Endothelial cell of coronary artery (primary cell): ENCODE data around the gene FXR2. TPM values are rescaled to one million over a fixed set of nuclear protein-coding genes. Genes with fewer than 3 reads are reported as not detected.

Experiments
- total RNA-seq: library from RNA; depleted of rRNA; stranded (reverse); fragments of >200 nt; gene quantifications from 2 replicates; pipeline ENCODE4 v1.2.3, GENCODE V29; 2014

Gene FXR2
- total RNA-seq = 33.2 and 38.3 TPM in 2 replicates

DNA sequence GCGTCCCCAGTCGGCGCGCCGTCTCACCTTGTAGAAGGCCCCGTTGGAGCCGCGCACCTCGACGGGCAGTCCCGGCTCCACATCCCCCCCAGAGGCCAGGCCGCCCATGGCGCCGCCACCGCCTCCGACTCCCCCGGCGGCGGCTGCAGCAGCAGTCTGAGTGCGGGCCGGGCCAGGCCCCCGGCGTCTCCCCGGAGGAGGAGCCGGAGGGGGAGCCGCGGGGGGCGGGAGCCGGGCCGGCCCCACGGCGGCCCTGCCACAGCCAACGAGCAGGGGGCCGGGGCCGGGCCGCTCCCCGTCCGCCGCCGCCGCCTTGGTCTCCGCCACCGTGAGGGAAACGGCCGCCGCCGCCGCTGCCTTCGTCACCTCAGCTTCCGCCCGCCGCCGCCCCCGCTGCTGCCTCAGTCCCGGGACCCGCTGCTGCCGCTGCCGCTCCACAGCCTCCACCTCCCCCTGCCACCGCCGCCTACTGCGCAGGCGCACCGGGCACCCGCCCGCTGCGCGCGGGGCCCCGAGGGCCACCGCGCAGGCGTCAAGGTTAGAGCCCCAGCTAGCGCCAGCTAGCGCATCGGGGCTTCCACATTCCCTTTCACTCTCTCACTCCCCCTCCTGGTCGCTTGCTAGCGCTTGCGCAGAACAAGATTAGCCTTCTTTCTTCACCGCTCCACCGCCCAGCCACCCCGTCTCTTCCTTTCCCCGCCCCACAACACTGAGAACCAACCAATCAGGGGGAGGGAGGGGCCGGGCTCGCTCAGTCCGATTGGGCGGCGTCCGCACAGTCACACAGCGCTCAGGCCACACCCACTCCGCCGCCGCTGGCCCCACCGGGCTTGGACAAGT is at the start of gene FXR2:
FXR2 (minus strand) TSS at position 473 of the 840 bp plus-strand sequence; CDS start at position 108, 365 bp downstream.

DNA sequence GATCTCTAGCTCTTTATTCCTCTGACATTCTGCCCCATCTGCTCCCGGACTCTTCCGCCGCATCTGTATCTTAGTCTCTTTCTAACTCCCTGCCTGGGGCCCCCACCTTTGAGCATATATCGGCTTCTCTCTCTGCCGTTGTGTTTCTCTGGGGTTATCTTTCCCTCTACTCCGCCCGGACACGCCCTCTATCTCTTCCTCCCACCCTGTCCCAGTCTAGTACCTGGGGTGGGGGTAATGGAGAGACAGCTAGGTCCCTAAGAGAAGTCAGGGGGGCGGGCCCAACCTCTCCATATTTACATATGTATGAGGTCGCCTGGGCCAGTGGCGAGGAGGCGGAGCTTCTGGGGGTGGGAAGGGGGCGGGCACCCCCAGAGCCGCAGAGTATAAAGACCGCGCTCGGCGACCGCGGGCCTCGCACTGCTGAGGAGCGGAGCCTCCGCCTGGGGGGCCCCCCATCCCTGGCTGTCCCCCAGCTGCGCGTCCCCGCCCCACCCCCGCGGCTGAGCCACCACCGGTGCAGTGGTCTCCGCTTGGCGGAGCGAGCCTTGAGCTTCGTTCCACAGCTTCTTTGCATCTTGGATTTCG is 35.9 kb upstream of the FXR2 start, which contains the start of gene ATP1B2:
ATP1B2 (plus strand) TSS at position 418 of the 588 bp plus-strand sequence. CDS start 593 bp downstream, outside the sequence.

DNA sequence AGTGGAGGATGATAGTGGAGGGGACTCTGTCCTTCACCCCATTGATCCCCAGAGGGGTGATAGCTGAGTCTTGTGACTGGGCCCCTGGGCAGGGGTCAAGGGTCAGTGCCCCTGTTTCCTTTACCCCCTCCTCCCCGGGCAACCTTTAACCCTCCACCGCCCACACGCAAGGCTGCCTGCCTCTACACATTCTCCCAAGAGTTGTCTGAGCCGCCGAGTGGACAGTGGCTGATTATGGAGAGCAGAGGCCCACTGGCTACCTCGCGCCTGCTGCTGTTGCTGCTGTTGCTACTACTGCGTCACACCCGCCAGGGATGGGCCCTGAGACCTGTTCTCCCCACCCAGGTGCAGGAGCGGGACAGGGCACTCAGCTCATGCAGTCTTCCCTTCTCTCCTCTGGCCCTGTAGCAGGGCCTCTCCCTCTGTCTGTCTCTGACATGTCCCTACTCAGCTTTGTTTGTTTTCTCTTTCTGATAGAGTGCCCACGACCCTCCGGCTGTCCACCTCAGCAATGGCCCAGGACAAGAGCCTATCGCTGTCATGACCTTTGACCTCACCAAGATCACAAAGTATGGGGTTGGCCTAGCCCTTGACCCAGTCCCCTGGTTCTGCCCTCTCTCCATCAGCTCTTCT is 15.4 kb upstream of the FXR2 start, which contains the start of gene SHBG:
SHBG (plus strand) TSS at position 197 of the 633 bp plus-strand sequence; CDS start at position 235, 38 bp downstream.

DNA sequence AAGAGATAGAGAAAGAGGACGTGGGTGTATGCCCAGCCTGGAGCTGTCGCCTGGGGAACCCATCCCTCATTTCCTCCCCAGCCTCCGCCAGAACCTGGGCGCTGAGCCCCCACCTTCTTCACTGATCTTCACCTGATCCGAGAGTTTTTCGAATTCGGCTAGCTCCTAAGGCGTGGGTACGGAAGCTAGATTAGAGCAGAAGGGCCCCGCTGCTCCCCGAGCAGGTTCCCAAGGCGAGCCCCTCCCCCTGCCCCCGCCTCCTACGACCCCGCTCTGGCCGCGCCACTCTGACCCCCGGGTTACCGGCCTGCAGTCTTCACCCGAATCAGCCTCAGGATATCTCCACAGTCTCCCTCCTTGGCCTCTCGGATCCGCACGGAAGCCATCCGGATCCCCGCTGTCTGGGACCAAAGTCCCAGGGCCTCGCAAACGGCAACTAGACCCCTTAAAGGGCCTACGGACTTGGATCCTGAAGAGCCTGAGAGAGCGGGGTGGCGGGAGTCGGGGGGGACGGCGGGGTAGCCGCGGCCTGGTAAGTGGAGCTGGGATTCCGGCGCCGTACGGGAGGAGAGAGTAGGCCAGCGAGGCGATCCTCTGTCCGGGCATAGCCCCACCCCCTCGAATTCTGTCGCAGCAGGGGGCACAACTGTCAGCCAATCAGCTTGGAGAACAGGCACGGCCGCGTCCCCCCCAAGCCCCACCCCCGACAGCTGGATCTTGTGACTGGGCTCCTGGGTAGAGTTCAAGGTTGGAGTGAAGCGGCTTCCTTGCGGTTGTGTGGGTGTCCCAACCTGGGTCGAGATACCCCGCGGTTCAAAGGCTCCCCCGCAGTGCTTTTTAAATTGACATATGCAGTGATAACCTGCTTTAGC is 12.8 kb upstream of the FXR2 start, which contains the start of gene SAT2:
SAT2 (minus strand) TSS at position 572 of the 872 bp plus-strand sequence; CDS start at position 386, 186 bp downstream.

DNA sequence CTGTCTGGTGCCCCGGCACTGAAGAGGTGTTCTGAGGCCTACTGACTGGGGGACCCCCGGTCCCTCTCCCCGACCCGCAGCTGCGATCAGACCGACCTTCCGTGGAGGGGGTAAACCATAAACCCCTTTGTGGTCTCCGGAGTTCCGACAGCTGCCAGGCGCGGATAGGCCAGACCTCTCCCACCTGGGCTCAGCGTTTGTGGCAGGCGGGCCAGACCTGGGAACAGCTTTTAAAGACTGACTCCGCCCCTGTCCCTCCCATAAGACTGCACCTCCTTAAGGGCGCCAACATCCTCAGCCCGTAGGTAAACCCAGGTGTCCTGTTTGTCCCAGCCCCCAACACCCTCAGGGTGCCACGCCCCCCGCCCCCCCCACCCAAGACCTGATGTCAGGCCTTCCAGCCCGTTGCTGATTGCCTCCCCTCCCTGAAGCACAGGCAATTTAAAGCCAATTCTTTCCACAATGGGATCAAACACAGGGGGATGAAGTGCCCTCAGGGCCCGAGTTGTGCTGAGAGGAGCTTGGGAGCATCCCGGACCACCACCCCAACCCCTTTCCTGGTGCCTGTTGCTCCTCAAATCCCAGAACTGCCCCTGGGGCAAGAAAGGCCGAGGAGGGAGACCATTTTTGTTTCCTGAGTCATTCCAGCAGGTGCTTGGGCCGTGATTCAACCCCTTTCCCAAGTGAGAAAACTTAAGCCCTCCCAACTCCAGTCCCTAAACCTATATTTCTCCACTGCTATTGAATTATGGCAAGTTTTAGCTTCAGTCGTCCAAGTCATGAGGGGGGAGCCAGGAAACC is 24.6 kb downstream of the FXR2 start, which contains the start of gene SOX15:
SOX15 (minus strand) TSS at position 204 of the 801 bp plus-strand sequence. CDS start 418 bp downstream, outside the sequence.

DNA sequence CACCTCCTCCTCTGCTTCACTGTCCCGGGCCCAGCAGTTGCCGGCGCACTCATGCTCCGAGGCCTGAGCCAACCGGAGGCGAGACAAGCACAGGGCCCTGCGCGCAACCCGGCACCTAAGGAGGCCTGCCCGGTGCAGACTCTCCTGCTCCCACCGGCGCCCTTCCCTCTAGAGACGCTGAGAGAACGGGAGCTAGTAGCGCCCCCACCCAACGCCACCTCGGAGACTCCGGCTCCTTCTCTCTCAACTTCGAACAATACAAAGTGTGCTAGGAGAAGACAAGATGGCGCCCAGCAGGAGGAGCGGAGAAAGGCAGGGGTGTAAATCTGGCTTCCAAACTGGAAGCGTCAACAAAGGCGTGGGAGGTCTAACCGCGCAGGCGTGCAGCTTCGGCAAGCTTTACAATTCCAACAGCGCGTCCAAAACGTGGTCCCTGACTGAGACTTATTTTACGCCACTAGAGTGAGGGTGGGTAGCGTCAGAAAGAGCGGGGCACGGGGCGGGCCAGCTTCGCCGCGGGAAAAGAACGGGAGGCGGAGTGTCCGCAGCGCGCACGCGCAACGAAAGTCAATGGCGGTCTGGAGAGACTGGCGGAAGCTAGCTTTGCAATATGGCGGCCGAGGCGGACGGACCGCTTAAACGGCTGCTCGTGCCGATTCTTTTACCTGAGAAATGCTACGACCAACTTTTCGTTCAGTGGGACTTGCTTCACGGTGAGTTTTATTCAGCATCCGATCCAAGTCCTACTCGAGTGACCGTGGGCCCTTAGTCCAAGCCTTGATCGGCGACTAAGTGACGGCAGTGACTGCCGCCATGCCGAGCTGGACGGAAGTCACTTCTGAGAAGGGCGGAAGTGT is 31.2 kb downstream of the FXR2 start, which contains the start of gene MPDU1:
MPDU1 (plus strand) TSS at position 600 of the 857 bp plus-strand sequence; CDS start at position 611, 11 bp downstream.

DNA sequence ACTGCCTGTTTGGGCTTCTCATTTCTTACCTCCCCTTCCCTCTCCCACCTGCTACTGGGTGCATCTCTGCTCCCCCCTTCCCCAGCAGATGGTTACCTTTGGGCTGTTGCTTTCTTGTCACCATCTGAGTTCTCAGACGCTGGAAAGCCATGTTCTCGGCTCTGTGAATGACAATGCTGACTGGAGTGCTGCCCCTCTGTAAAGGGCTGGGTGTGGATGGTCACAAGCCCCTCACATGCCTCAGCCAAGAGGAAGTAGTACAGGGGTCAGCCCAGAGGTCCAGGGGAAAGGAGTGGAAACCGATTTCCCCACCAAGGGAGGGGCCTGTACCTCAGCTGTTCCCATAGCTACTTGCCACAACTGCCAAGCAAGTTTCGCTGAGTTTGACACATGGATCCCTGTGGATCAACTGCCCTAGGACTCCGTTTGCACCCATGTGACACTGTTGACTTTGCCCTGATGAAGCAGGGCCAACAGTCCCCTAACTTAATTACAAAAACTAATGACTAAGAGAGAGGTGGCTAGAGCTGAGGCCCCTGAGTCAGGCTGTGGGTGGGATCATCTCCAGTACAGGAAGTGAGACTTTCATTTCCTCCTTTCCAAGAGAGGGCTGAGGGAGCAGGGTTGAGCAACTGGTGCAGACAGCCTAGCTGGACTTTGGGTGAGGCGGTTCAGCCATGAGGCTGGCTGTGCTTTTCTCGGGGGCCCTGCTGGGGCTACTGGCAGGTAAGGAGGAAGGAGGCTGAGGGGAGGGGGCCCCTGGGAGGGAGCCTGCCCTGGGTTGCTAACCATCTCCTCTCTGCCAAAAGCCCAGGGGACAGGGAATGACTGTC is 35.5 kb downstream of the FXR2 start, which contains the start of gene CD68:
CD68 (plus strand) TSS at position 638 of the 833 bp plus-strand sequence; CDS start at position 678, 40 bp downstream.

DNA sequence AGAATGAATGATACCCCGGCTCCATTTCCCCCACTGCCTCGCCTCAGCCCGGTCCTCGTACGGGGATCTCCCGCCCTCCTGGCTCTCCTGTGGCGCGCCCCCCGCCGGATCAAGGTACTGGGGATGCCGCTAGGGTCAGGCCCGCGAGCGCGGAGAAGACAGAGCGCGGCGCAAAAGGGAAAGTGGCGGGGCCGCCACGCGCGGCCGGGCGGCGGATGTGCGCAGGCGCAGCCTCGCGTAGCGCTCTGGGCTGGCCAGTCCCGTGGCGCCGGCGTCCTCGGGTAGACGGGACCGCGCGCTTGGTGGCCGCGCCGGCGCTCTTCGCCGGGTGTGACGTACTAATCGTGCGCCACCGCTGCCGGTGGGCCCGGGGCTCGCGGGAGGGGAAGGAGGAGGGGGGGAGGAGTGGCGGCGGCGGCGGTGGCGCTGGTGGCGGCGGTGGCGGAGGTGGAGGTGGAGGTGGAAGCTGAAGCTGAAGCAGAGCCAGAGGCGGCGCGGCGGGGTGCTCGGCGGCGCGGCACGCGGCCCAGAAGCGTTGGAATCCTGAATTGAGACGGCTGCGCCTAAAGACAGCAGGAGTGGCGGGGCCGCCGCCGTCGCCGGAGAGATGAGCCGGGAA is 53.0 kb downstream of the FXR2 start, which contains the start of gene SENP3:
SENP3 (plus strand) TSS at position 331 of the 619 bp plus-strand sequence. CDS start 1,158 bp downstream, outside the sequence.

DNA sequence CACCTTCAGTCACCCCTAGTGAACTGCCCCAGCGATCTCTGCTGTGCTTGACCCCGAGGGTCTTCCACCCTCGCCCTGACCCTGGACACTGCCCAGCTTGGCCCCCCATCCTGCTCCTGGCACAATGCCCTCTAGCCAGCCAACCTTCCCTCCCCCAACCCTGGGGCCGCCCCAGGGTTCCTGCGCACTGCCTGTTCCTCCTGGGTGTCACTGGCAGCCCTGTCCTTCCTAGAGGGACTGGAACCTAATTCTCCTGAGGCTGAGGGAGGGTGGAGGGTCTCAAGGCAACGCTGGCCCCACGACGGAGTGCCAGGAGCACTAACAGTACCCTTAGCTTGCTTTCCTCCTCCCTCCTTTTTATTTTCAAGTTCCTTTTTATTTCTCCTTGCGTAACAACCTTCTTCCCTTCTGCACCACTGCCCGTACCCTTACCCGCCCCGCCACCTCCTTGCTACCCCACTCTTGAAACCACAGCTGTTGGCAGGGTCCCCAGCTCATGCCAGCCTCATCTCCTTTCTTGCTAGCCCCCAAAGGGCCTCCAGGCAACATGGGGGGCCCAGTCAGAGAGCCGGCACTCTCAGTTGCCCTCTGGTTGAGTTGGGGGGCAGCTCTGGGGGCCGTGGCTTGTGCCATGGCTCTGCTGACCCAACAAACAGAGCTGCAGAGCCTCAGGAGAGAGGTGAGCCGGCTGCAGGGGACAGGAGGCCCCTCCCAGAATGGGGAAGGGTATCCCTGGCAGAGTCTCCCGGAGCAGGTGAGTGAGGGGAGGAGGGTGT is 56.0 kb downstream of the FXR2 start, which contains the start of gene TNFSF13:
TNFSF13 (plus strand) TSS at position 207 of the 776 bp plus-strand sequence; CDS start at position 497, 290 bp downstream.

DNA sequence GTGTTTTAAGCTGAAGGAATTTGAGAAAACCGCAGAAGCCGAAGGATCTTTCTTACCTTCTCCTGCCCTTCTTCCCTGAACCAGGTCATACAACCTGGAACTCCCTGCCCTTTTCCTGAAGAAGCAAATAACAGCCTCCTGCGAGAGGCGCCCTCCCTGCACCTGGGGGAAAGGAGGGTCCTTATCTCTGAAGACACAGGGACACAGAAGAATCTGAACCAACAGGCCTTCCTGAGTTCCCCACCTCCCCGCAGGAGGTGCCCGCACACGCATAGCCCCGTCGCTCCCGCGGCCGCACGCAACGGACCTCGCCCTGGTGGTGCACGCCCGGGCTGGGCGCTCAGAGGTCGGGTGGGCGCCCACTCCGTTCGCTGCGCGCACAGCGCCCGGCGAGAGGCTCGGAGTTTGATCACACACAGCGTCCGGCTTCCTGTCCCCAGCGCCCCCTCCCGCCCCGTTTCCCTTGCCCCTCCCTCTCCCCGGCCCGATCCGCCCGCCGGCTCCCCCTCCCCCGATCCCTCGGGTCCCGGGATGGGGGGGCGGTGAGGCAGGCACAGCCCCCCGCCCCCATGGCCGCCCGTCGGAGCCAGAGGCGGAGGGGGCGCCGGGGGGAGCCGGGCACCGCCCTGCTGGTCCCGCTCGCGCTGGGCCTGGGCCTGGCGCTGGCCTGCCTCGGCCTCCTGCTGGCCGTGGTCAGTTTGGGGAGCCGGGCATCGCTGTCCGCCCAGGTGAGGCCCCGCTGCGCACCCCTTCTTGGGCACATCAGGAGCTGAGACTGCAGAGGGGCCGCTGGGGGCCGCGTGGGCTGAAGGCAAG is 65.9 kb downstream of the FXR2 start, which contains the start of gene TNFSF12:
TNFSF12 (plus strand) TSS at position 474 of the 816 bp plus-strand sequence; CDS start at position 570, 96 bp downstream.

Other genes starting within 250 kb of the FXR2 start
- under 0.01 and 0.28 TPM in 2 replicates for gene TNK1, start 233.8 kb downstream of the FXR2 start, total RNA-seq
- 16.8 and 23.6 TPM in 2 replicates for gene PLSCR3, start 220.4 kb downstream of the FXR2 start, total RNA-seq
- gene TMEM256, start 210.8 kb downstream of the FXR2 start, total RNA-seq = 86.7 and 102 TPM in 2 replicates
- 2.9 and 5.1 TPM in 2 replicates for gene NLGN2, start 207.1 kb downstream of the FXR2 start, total RNA-seq
- not detected in 2 replicates for gene SPEM1, start 194.6 kb downstream of the FXR2 start, total RNA-seq
- not detected in 2 replicates for gene SPEM2, start 189.3 kb downstream of the FXR2 start, total RNA-seq
- not detected in 2 replicates for gene SPEM3, start 186.0 kb downstream of the FXR2 start, total RNA-seq
- 5.2 and 6.0 TPM in 2 replicates for gene TMEM102, start 179.5 kb downstream of the FXR2 start, total RNA-seq
- 0.09 and 0.94 TPM in 2 replicates for gene FGF11, start 175.4 kb downstream of the FXR2 start, total RNA-seq
- gene CHRNB1, start 169.8 kb downstream of the FXR2 start, total RNA-seq = 4.4 and 6.6 TPM in 2 replicates
- gene ZBTB4, start 135.3 kb downstream of the FXR2 start, total RNA-seq = 8.2 and 13.7 TPM in 2 replicates
- not detected in 2 replicates for gene SLC35G6, start 133.5 kb downstream of the FXR2 start, total RNA-seq
- gene POLR2A, start 130.5 kb downstream of the FXR2 start, total RNA-seq = 79.3 and 81.6 TPM in 2 replicates
- gene TNFSF12, start 65.8 kb downstream of the FXR2 start, total RNA-seq = 6.1 and 10.5 TPM in 2 replicates
- gene TNFSF13, start 56.1 kb downstream of the FXR2 start, total RNA-seq = 0.66 and 0.90 TPM in 2 replicates
- 86.7 and 95.7 TPM in 2 replicates for gene SENP3, start 53.0 kb downstream of the FXR2 start, total RNA-seq
- gene CD68, start 35.3 kb downstream of the FXR2 start, total RNA-seq = 1.6 and 2.8 TPM in 2 replicates
- 56.6 and 73.6 TPM in 2 replicates for gene MPDU1, start 31.0 kb downstream of the FXR2 start, total RNA-seq
- gene SOX15, start 24.8 kb downstream of the FXR2 start, total RNA-seq = 0.09 and 0.28 TPM in 2 replicates
- 18.9 and 24.0 TPM in 2 replicates for gene SAT2, start 12.9 kb upstream of the FXR2 start, total RNA-seq
- gene SHBG, start 15.2 kb upstream of the FXR2 start, total RNA-seq = 0.18 and 0.19 TPM in 2 replicates
- not detected in 2 replicates for gene ATP1B2, start 36.0 kb upstream of the FXR2 start, total RNA-seq
- 38.8 and 50.1 TPM in 2 replicates for gene TP53, start 72.6 kb upstream of the FXR2 start, total RNA-seq
- 8.9 and 14.6 TPM in 2 replicates for gene WRAP53, start 73.6 kb upstream of the FXR2 start, total RNA-seq
- 0.38 and 0.81 TPM in 2 replicates for gene EFNB3, start 90.3 kb upstream of the FXR2 start, total RNA-seq
- 0.36 TPM in 1 of 2 replicates, not detected in the other for gene DNAH2, start 102.8 kb upstream of the FXR2 start, total RNA-seq
- gene KDM6B, start 219.3 kb upstream of the FXR2 start, total RNA-seq = 3.5 and 5.7 TPM in 2 replicates
- 10.5 and 12.0 TPM in 2 replicates for gene TMEM88, start 240.2 kb upstream of the FXR2 start, total RNA-seq
- 122 and 163 TPM in 2 replicates for gene NAA38, start 242.7 kb upstream of the FXR2 start, total RNA-seq
- gene CYB5D1, start 243.1 kb upstream of the FXR2 start, total RNA-seq = 7.6 and 8.4 TPM in 2 replicates